ENCODE measurements around the gene DNMT3A.

GRCh38 chr2:25334482-25334881 lies 7.2 kb downstream of the DNMT3A start:
- TF ChIP-seq CTCF (conservative IDR thresholded peaks at IDR 0.05) = no peak
- no peak for TF ChIP-seq ZFX (IDR thresholded peaks at IDR 0.05)

Data from C4-2B (cell line).